Colonic mucosa (tissue), 4 donors: ENCODE measurements around the gene SNRNP70. TPM values are rescaled to one million over a fixed set of nuclear protein-coding genes. Genes with fewer than 3 reads are reported as not detected.
A peak's percentile ranks its signal among the peaks of the same experiment; 100 is the strongest.

Source experiments
- DNase-seq: peaks from one replicate; pipeline ENCODE4 v3.0.0-alpha.2; 2020
- H3K27ac ChIP-seq: fragments of 200-600 bp; one replicate; pipeline ENCODE4 v1.8.0; 2021
- H3K27me3 ChIP-seq: fragments of 200-600 bp; one replicate; pipeline ENCODE4 v1.8.0; 2021
- H3K36me3 ChIP-seq: fragments of 200-600 bp; one replicate; pipeline ENCODE4 v1.8.0; 2021
- H3K4me1 ChIP-seq: fragments of 200-600 bp; one replicate; pipeline ENCODE4 v1.8.0; 2021; ENCODE audit warnings: mild to moderate bottlenecking
- H3K4me3 ChIP-seq: fragments of 200-600 bp; one replicate; pipeline ENCODE4 v1.8.0; 2021
- H3K9ac ChIP-seq, 2 donors: one replicate each; pipeline ENCODE4 v1.7.0; 2013; ENCODE audit warnings: control low read depth in 2 of 2, low read depth in 2 of 2, low read length in 2 of 2
- H3K9me3 ChIP-seq: fragments of 200-600 bp; one replicate; pipeline ENCODE4 v1.8.0; 2021
- CTCF ChIP-seq: fragments of 200-600 bp; IDR thresholded peaks from one replicate; pipeline ENCODE4 v1.8.0; 2022; ENCODE audit warnings: antibody characterized with exemption, mild to moderate bottlenecking
- intact Hi-C: fragments of 100-400 bp; cut with DNase I; formaldehyde crosslinking; loops from one replicate; pipeline ENCODE4 v1.14.1; 2022
- total RNA-seq, 2 donors: library from RNA; stranded (reverse); fragmentation: NEBNext Ultra II Directional in 1 of 2; extraction: Animal tissue kit (Norgen Biotek cat#: 25700) in 1 of 2; gene quantifications; one replicate each; pipeline ENCODE4 v1.2.1, GENCODE V29; 2021
- donor health status: healthy.
- donor health status: DM: no; HTN: no; CAD: no.
- donor health status: DM: no; HTN: no; CAD: no.

The SNRNP70 gene
- total RNA-seq, 2 donors from 2014 or later = 124 to 204 TPM

- H3K36me3 ChIP-seq = no peaks in the 10 kb centered on the region
- H3K4me1 ChIP-seq = no peaks in the 10 kb centered on the region
- intact Hi-C loops = no loop called here
Observed at GRCh38 chr19:49127674-49128544, 42.7 kb downstream of the SNRNP70 start.

GRCh38 chr19:49128545-49129237 lies 43.4 kb downstream of the SNRNP70 start:
- TF ChIP-seq CTCF = no peak
- H3K4me3 ChIP-seq = peak overlapping the region; percentile 25
- no peaks in the 10 kb centered on the region for H3K36me3 ChIP-seq
- no peaks in the 10 kb centered on the region for H3K27me3 ChIP-seq
- intact Hi-C loops = no loop called here
- H3K9ac ChIP-seq = peak overlapping the region in 1 of 2 donors; percentile 70
- DNase-seq = no peak
- no peaks in the 10 kb centered on the region for H3K4me1 ChIP-seq
- no peak overlapping the region for H3K27ac ChIP-seq
- H3K9me3 ChIP-seq = no peaks in the 10 kb centered on the region

More at GRCh38 chr19:49127674-49128544, 42.7 kb downstream of the SNRNP70 start:
- peak overlapping the region; percentile 25 for H3K4me3 ChIP-seq
- no peaks in the 10 kb centered on the region for H3K9me3 ChIP-seq
- peak overlapping the region; percentile 54 for H3K27ac ChIP-seq
- peak; percentile 98 for DNase-seq
- H3K9ac ChIP-seq = peak overlapping the region in 1 of 2 donors; percentile 40
- TF ChIP-seq CTCF = peak; percentile 15
- no peaks in the 10 kb centered on the region for H3K27me3 ChIP-seq

- Histone ChIP-seq H3K9ac (no peak overlapping the region), H3K4me3 (no peak overlapping the region), H3K36me3 (no peaks in the 10 kb centered on the region), H3K9me3 (no peaks in the 10 kb centered on the region), H3K27ac (no peak overlapping the region), H3K27me3 (no peaks in the 10 kb centered on the region), H3K4me1 (no peaks in the 10 kb centered on the region)
- peak; percentile 68 for DNase-seq
- TF ChIP-seq CTCF = no peak
- intact Hi-C loops = no loop called here
Observed at GRCh38 chr19:49129238-49129583, 44.0 kb downstream of the SNRNP70 start.

GRCh38 chr19:49130325-49130724 lies 45.1 kb downstream of the SNRNP70 start:
- no peak for DNase-seq
- H3K9me3 ChIP-seq = no peaks in the 10 kb centered on the region
- no peaks in the 10 kb centered on the region for H3K36me3 ChIP-seq
- no peak overlapping the region for H3K9ac ChIP-seq
- H3K4me3 ChIP-seq = no peak overlapping the region
- H3K27ac ChIP-seq = no peak overlapping the region
- intact Hi-C loops = no loop called here
- TF ChIP-seq CTCF = no peak
- no peaks in the 10 kb centered on the region for H3K4me1 ChIP-seq
- no peaks in the 10 kb centered on the region for H3K27me3 ChIP-seq

GRCh38 chr19:49132974-49133609 lies 47.8 kb downstream of the SNRNP70 start:
- no peaks in the 10 kb centered on the region for H3K4me1 ChIP-seq
- intact Hi-C loops = no loop called here
- TF ChIP-seq CTCF = no peak

More at GRCh38 chr19:49132974-49133609, 47.8 kb downstream of the SNRNP70 start:
- Histone ChIP-seq H3K27me3 (no peaks in the 10 kb centered on the region), H3K27ac (peak overlapping the region; percentile 33), H3K36me3 (no peaks in the 10 kb centered on the region), H3K4me3 (peak overlapping the region; percentile 6), H3K9ac (no peak overlapping the region), H3K9me3 (no peaks in the 10 kb centered on the region)
- peak; percentile 70 for DNase-seq
